Stomach (tissue), 9 donors: ENCODE measurements around the gene SLC39A3. TPM values are rescaled to one million over a fixed set of nuclear protein-coding genes. Genes with fewer than 3 reads are reported as not detected.

Experiments used
- DNase-seq, 2 donors: peaks; one replicate each; pipeline versions ENCODE4 v3.0.0 to v3.0.0-alpha.2; 2013 to 2019
- H3K27ac ChIP-seq, 5 donors: fragments of 200-600 bp in 4 of 5; sonication (generic) in 4 of 5; one replicate each; pipeline ENCODE4 v1.5.1; 2013 to 2019; ENCODE audit warnings: mild to moderate bottlenecking in 1 of 5, moderate library complexity in 1 of 5
- H3K27me3 ChIP-seq, 3 donors: fragments of 200-600 bp; sonication (generic); one replicate each; pipeline ENCODE4 v1.5.1; 2017 to 2019; ENCODE audit warnings: mixed run types in 1 of 3
- H3K36me3 ChIP-seq, 4 donors: fragments of 200-600 bp; sonication (generic); 1 replicate in 3 of 4; 2 replicates in 1 of 4; pipeline ENCODE4 v1.5.1; 2016 to 2019
- H3K4me1 ChIP-seq, 4 donors: fragments of 200-600 bp; sonication (generic); one replicate each; pipeline ENCODE4 v1.5.1; 2016 to 2019
- H3K4me3 ChIP-seq, 4 donors: fragments of 200-600 bp; sonication (generic) in 3 of 4; one replicate each; pipeline ENCODE4 v1.5.1; 2016 to 2019; ENCODE audit warnings: mild to moderate bottlenecking in 1 of 4
- H3K9me3 ChIP-seq, 4 donors: fragments of 200-600 bp; sonication (generic); one replicate each; pipeline ENCODE4 v1.5.1; 2016 to 2019
- EP300 ChIP-seq: sonication (generic); formaldehyde crosslinking; IDR thresholded peaks from one replicate; pipeline ENCODE4 v1.6.1; 2017; ENCODE audit warnings: antibody characterized with exemption
- POLR2A ChIP-seq, 4 donors: fragments of 450-650 bp; IDR thresholded peaks; one replicate each; pipeline ENCODE4 v1.6.1; 2016; ENCODE audit warnings: antibody characterized with exemption in 4 of 4, control low read depth in 2 of 4, mild to moderate bottlenecking in 1 of 4, moderate library complexity in 1 of 4
- POLR2AphosphoS5 ChIP-seq, 3 donors: sonication (generic); formaldehyde crosslinking; IDR thresholded peaks; one replicate each; pipeline ENCODE4 v1.6.1; 2016; ENCODE audit warnings: antibody characterized with exemption in 3 of 3
- WGBS, 5 donors: extraction: QIAGEN DNeasy Blood & Tissue Kit in 3 of 5; methylation state at CpG; one replicate each; pipeline versions ENCODE4 v1.1.5 to v1.1.7; 2013 to 2018; 5-methylcytosine and 5-hydroxymethylcytosine counted together
- intact Hi-C: fragments of 100-400 bp; cut with DNase I; formaldehyde crosslinking; loops from one replicate; pipeline ENCODE4 v1.15.1; 2023; ENCODE audit warnings: low total_unique reads
- polyA plus RNA-seq, 3 donors: library from polyadenylated mRNA; stranded (reverse); fragments of 200-250 nt; gene quantifications; one replicate each; pipeline ENCODE4 v1.2.3, GENCODE V29; 2013
- total RNA-seq, 5 donors: library from RNA; depleted of rRNA; stranded (reverse); fragments of >200 nt; gene quantifications; one replicate each; pipeline versions ENCODE4 v1.1.0 to v1.2.3, GENCODE V29; 2014 to 2016
- TF ChIP-seq, protein P1 (sequence below), 7 experiments: fragments of 450-650 bp in 4 of 7; fragments of 200-600 bp in 3 of 7; sonication (generic) in 3 of 7; IDR thresholded peaks; one replicate each; pipeline ENCODE4 v1.5.1; 2016 to 2019; ENCODE audit warnings: antibody characterized with exemption in 7 of 7, control low read depth in 2 of 7, mild to moderate bottlenecking in 1 of 7
- donor health status: healthy with polysubstance abuse.
- donor health status: Bipolar disorder and iron deficiency.
- donor health status: healthy.

Gene SLC39A3
- total and polyA plus RNA-seq, 8 donors: 3.6 to 33.6 (median 14.9) TPM; not detected in 1

DNA sequence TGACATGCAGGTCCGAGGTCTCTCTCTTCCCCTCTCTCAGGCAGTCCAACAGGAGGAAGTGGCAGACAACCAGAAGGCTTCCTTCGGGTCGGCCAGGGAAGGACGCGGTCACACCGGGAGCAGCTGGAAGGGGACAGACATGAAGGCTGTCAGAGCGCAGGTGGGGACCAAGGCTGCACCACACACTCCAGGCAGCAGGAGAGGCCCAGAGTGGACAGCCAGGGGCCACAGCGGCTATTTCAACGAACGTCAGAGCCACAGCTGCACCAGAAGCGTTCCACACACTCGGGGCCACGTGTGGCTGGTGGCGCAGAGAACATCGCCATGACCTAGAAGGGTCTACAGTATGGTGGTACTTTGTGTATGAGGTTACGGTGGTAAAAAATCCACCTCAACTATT lies 16.0 kb upstream of the SLC39A3 start:
- Histone ChIP-seq H3K4me1 (no peaks in the 10 kb centered on the region), H3K36me3 (peaks cover 50 to 82% (median 73%) of the 10 kb centered on the region in 4 donors), H3K27ac (no peak overlapping the region), H3K27me3 (no peaks in the 10 kb centered on the region), H3K4me3 (no peak overlapping the region), H3K9me3 (no peaks in the 10 kb centered on the region)
- intact Hi-C loops: no loop called here
- WGBS, 5 donors: 91 to 96% (median 92%) methylated on average over 16 of the region's 16 CpGs
- TF ChIP-seq EP300 (no peak), POLR2AphosphoS5 (IDR thresholded peaks at IDR 0.05) (no peak), POLR2A (IDR thresholded peaks at IDR 0.05) (no peak)
- TF ChIP-seq, protein P1, sequence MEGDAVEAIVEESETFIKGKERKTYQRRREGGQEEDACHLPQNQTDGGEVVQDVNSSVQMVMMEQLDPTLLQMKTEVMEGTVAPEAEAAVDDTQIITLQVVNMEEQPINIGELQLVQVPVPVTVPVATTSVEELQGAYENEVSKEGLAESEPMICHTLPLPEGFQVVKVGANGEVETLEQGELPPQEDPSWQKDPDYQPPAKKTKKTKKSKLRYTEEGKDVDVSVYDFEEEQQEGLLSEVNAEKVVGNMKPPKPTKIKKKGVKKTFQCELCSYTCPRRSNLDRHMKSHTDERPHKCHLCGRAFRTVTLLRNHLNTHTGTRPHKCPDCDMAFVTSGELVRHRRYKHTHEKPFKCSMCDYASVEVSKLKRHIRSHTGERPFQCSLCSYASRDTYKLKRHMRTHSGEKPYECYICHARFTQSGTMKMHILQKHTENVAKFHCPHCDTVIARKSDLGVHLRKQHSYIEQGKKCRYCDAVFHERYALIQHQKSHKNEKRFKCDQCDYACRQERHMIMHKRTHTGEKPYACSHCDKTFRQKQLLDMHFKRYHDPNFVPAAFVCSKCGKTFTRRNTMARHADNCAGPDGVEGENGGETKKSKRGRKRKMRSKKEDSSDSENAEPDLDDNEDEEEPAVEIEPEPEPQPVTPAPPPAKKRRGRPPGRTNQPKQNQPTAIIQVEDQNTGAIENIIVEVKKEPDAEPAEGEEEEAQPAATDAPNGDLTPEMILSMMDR (IDR thresholded peaks at IDR 0.05): no peak
- DNase-seq: no peak

DNA sequence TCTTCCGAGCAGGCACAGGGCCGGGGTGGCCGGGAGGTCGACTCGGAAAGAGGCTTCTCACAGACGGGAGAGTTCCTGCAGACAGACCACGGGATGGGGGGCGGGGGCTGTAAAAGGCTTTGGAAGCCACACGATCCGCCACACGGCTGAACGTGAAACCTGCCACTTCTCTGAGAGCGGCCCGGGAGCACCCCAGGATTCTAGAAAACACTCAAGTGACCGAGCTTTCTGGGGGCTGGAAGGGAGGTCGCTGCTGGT lies 15.6 kb upstream of the SLC39A3 start:
- peaks cover 47 to 78% (median 69%) of the 10 kb centered on the region in 4 donors for H3K36me3 ChIP-seq
- no peaks in the 10 kb centered on the region for H3K27me3 ChIP-seq
- no peaks in the 10 kb centered on the region for H3K4me1 ChIP-seq
- DNase-seq: no peak
- intact Hi-C loops: no loop called here
- TF ChIP-seq EP300 (no peak), POLR2AphosphoS5 (IDR thresholded peaks at IDR 0.05) (no peak), POLR2A (IDR thresholded peaks at IDR 0.05) (no peak)
- H3K4me3 ChIP-seq: no peak overlapping the region
- 92 to 94% (median 92%) methylated on average over 16 of the region's 16 CpGs for WGBS, 5 donors
- H3K9me3 ChIP-seq: no peaks in the 10 kb centered on the region
- no peak overlapping the region for H3K27ac ChIP-seq

DNA sequence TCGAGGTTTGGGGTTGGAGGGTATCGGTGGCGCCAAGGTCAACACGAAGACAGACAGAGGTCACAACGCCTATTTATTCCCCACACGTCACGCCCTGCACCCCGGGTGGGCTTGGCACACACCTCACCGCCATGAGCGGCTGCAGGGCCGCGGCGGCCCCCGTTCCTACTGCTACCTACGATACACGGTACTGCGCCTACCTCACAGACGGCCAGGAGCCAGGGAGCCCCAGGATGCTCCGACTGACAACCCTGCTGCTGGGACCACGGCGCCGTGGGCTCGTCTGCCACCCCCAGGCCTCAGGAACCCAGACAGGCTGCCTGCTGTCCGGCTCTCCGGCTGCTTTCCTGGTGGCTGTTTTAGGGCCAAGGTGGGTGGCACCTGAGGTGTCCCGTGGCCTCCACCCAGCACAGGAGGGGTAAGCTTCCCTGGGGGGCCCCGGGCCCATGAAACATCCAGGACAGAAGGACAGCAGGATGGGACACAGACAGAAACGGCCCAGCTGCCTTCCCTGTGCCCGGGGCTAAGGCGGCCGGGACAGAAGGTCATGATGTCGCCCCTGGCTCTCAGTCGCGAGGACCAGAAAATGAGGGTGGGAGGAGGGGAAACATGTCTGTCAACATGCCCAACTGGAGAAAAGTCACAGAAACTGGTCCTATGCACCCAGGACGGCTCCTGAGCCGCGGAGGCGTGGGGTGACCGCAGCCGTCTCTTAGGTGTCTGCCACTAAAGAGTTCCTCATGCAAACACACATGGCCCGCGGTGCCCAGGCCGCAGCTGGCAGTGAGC lies 15.0 kb upstream of the SLC39A3 start:
- Histone ChIP-seq H3K4me3 (no peak overlapping the region), H3K4me1 (no peaks in the 10 kb centered on the region), H3K36me3 (peaks cover 47 to 72% (median 64%) of the 10 kb centered on the region in 4 donors), H3K27ac (no peak overlapping the region), H3K27me3 (no peaks in the 10 kb centered on the region), H3K9me3 (no peaks in the 10 kb centered on the region)
- no peak for TF ChIP-seq POLR2AphosphoS5 (IDR thresholded peaks at IDR 0.05)
- no peak for TF ChIP-seq POLR2A (IDR thresholded peaks at IDR 0.05)
- TF ChIP-seq, protein P1 (IDR thresholded peaks at IDR 0.05): no peak
- no peak for TF ChIP-seq EP300
- WGBS, 5 donors: 91 to 94% (median 94%) methylated on average over 26 to 43 of the region's 43 CpGs
- intact Hi-C loops: loop anchor here (5.0 kb wide), 1 partner anchor 108 kb away; no protein-coding TSS in a partner anchor
- DNase-seq: no peak

DNA sequence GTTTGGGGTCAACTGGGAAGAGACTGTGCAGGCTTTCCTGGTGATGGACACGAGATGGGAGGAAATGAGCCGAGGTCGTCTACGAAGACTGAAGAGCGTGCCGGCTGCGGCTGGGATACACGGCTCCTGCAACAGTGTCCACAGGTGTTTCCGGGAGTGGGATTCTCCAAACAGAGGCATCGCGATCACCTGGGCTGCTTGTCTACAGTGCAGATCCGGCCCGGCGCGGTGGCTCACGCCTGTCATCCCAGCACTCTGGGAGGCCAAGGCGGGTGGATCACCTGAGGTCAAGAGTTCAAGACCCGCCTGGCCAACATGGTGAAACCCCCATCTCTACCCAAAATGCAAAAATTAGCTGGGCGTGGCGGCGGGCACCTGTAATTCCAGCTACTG lies 11.6 kb upstream of the SLC39A3 start:
- intact Hi-C loops: loop anchor here (5.0 kb wide), 1 partner anchor 104 kb away; no protein-coding TSS in a partner anchor
- TF ChIP-seq POLR2A (IDR thresholded peaks at IDR 0.05) (no peak), POLR2AphosphoS5 (IDR thresholded peaks at IDR 0.05) (no peak), EP300 (no peak)
- TF ChIP-seq, protein P1 (IDR thresholded peaks at IDR 0.05): no peak
- WGBS, 5 donors: 84 to 93% (median 89%) methylated on average over 17 to 21 of the region's 21 CpGs
- Histone ChIP-seq H3K9me3 (no peaks in the 10 kb centered on the region), H3K4me3 (no peak overlapping the region), H3K27me3 (no peaks in the 10 kb centered on the region), H3K4me1 (peaks cover 0 to 8% (median 6%) of the 10 kb centered on the region in 4 donors), H3K36me3 (peaks cover 19 to 38% (median 30%) of the 10 kb centered on the region in 4 donors), H3K27ac (no peak overlapping the region)
- DNase-seq: no peak
